NCI-H524 treated with DMSO at 0.1 percent for 48 hours (cell line): ENCODE data around the gene PRKCI.
"Not testable (repeated sequence)": the region's sequence is repeated elsewhere in the genome, so short reads cannot be mapped to it uniquely, and the experiment has no call there.

Experiments
- DNase-seq: peaks from one replicate; lab custom pipeline; 2025; lab: John Stamatoyannopoulos, UW

PRKCI gene

DNA sequence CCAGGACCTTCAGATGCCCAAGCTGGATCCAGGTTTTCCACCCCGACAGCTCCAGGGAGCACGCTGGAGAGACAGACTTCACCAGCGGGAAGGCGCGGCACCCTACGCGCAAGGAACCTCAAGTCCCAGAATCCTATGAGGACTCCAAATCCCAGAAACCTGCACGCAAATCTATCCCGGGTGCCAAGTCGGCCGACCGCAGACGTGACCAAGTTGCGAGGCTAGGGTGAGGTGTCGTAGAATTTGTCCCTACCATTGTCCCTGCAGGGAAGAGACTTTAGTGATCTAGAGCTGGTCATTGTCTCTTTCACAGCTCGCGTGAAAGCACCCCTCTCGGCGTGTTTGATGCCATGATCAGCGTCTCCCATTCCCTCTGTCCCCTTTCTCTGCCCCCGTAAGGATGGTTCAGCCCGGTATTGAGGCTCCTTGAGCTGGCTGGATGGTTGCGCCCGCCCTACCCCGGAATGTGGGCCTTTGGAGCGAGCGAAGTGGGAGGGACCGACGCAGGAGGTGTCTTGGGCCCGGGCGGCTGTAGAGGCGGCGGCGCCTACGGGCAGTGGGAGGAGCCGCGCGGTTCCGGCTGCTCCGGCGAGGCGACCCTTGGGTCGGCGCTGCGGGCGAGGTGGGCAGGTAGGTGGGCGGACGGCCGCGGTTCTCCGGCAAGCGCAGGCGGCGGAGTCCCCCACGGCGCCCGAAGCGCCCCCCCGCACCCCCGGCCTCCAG, at the start of gene PRKCI:
Gene PRKCI (plus strand): TSS at position 501 of the 723 bp plus-strand sequence. CDS start 246 bp downstream, outside the sequence.
- peak; percentile 89 for DNase-seq

DNA sequence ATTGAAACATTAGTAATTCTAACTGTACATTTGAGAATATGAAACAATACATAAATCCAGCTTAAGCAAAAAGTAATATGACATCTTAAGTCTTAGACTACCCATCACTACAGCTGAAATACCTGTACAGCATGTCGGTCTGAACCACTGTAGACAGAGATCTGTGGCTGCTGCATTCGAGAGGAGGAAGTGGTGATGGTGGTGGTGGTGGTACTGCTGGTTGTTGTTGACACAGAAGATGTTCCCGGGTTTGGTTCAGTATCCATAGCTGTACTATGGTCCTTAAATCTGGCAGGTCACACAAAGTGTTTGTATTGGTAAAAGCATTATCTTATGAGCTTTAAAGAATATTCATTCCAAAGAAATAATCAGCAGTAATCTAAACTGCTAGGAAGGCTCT, 43.6 kb upstream of the PRKCI start:
- DNase-seq = no peak

DNA sequence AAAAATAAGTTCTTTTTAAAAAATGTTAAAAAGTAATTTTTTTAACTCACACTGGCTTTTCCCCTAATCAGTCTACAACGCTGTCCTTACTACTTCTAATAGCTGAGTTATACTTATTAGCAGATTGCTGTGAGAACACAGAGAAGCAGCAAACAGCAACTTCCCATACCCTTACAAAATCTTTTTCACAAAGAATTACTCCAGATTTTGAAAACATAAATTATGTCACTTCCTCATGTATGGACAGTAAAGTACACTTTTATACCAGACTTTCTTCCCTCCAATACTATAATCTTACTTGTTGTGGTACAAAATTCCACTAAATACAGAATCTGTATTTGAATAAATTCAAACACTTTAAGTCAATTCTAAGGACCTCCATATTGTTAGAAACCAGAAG, 42.8 kb upstream of the PRKCI start:
- DNase-seq = no peak

DNA sequence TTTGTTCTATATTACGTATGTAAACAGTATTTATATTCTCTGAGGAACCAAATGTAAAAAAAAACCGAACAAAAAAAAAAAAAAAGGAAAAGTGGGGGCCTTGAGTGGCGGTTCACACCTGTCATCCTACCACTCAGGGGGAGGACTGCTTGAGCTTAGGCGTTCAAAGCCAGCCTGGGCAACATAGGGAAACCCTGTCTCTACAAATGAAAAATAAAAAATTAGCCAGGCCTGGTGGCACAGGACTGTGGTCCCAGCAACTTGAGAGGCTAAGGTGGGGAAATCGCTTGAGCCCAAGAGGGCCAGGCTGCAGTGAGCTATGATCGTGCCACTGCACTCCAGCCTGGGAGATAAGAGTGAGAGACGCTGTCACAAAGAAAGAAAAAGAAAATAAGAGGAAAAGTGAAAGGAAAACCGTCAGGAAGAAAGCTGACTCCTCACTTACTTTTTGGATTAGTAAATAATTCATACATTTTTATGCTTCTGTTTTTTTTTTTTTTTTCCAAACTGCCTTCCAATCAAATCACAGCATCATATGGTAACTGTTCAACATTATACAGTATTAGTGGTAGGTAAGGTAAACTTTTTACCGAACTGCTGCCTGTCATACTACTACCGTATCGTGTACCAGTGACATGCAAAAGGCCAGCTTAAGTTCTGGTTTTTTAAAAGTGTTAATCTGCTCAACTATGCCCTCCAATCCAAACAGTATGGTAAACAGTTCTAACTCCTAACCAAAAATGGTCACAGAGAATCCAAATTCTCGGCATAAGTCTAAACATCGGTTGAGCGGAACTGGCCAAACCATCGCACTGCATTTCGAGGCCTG, 41.9 kb upstream of the PRKCI start:
- no peak for DNase-seq

DNA sequence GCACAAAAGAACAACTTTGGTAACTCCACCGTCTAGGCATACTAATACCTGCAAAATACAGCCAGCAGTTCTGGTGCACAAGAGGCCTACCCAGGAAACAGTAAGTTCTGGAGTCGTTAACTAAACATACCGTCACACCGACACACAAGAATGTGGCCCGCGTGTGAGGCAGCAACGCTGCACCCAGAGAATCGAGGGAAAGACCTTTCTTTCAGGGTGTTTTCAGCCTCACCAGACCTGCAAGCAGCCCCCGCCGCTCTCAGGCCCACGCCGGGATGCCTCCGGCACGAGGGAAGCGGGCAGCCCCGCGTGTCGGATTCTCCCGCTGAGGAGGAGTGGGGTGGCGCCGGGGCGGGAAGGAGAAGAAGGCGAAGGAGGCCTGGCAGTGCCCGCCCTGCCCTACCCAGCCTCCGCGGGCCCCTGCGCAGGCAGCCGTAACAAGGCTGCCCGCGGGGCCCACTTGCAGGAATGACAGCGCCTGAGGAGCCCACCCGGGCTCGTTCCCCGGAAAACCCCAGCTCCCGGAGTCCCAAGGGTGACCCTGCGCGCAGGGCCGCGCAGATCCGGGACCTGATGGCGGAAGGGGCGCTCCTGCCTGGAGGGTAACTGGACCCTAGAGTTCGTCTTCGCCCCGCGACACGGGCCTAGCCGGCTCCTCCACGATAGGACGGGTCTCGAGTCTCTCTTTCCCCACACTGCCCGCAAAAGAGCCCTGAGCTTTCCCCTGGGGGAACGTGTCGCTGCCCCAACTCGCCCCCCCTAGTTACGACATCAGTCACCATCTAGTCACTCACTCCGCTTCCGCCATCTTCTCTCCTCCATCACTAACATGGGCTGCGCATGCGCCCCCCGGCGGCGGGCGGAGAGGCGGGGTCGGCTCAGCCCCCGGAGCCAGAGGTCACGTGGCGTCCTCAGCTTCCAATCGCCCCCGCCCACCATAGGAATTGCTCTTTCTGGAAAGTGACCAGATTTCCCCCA, 41.0 kb upstream of the PRKCI start, which contains the start of gene PHC3:
Gene PHC3 (minus strand): TSS at position 826 of the 978 bp plus-strand sequence. CDS start 18 bp downstream, at position 808.
- DNase-seq = peak; percentile 70

DNA sequence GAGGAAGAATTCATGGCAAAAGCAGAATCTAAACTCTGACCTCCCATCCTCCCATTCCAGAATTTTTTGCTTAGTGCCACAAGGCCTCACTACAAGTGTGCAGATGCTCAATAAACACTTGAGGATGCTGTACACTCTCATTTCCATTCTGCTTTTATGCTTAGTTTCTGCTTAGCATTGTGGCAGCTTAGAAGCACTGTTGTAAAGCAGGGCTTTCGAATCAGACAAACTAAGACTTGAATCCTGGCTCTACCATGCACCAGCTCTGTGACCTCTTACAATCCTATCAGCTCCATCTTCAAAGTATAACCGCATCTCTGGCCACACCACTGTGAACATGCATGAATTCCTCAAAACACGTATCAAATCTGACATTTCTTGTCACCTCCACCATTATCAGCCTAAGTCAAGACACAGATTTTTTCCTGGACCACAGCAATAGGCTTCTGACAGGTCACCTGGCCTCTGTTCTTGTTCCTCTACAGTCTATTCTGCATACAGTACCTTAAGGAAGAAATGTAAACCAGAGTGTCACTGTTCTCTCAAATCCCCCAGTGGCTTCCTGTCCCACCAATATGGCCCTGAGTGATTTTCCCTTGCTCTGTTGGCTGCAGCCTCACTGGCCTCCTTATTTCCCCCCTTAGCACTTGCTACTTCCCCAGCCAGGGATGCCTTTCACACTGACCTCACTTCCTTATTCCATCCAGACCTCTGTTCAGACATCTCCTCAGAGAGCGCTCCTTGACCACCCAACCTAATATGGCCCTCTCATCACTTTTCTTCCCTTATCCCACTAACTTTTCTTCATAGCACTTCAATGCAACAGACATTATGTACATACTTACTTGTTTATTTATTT, 32.6 kb upstream of the PRKCI start:
- no peak for DNase-seq

DNA sequence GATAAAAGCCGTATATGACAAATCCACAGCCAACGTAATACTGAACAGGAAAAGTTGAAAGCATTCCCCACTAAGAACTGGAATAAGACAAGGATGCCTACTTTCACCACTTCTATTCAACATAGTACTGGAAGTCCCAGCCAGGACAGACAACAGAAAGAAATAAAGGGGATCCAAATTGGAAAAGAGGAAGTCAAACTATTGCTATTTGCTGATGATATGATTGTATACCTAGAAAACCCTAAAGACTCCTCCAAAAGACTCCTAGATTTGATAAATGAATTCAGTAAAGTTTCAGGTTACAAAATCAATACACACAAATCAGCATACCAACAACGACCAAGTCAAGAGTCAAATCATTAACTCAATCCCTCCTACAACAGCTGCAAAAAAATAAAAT, 26.5 kb upstream of the PRKCI start:
- DNase-seq = not testable (repeated sequence)

DNA sequence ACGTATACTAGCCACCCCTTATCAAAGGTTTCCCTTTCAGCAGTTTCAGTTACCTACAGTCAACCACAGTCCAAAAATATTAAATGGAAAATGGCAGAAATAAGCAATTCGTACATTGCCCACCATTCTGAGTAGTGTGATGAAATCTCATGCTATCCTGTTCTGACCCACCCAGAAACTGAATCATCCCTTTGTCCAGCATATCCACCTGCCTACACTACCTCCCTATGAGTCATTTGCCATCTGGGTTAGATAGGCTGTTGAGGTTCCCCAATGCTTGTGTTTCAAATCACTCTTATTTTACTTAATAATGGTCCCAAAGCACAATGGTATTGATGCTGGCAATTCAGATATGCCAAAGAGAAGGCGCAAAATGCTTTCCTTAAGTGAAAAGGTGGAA, 25.4 kb upstream of the PRKCI start:
- no peak for DNase-seq

DNA sequence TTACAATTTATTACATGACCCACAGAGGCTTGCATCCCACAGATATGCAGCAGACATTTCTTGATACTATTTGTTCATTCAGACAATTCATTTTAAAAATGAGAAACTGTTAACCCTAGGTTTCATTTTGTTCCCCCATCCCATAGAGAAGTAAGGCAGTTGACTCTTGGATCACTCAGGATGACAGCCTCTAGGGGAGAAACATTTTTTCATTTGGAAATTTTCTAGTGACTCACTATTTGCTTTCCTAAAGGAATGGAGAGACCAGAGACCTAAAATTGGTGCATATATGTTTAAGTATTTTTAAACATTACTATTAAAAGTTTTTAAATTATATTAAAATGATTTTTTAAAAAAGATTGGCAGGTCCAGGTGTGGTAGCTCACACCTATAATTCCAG, 21.2 kb upstream of the PRKCI start:
- no peak for DNase-seq

DNA sequence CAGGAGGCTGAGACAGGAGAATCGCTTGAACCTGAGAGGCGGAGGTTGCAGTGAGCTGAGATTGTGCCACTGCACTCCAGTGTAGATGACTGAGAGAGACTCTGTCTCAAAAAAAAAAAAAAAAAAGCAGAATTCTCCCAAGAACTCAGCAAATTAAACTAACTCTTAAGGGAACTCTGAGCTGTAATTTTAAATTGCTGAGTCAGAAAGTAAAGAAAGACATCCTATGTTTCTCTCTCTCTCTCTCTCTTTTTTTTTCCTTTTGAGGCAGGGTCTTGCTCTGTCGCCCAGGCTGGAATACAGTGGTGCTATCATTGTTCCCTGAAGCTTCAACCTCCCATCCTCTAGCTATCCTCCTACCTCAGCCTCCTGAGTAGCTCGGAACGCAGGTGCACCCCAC, 20.7 kb upstream of the PRKCI start:
- no peak for DNase-seq

DNA sequence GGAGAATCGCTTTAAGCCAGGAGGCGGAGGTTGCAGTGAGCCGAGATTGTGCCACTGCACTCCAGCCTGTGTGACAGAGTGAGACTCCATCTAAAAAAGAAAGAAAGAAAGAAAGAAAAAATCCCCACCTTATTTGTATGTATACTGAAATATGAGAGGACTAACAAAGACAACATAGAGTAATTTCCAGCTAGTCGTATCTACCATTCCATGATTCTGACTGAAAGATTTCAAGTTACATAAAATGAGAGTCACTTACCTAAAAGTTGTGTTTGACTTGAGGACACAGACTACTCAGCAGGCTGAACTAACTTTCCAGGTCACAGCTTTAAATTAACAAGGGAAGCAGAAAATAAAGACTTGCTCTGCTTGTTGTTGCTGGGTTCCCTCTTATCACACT, 18.8 kb upstream of the PRKCI start:
- DNase-seq = no peak

DNA sequence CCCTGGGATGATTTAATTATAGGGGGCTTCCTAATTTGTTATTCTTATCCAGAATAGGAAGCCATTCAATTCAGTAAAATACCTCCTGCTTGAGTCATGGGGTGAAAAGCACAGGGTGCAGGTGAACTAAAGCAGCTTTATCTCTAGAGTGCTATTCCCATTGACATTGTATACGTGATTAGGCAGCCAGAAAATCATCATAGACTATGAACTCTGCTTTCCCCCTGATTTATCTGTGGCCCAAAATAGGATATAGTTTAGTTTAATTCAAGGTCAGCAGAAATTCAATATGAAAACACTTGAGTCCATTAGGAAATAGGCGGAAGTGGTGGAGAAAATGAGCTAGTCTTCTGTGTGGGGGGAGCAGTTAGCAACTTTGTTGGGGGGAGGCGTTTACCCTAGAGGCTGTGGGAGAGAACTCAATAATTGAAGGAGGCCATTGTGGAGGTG, 18.2 kb upstream of the PRKCI start:
- DNase-seq = no peak

DNA sequence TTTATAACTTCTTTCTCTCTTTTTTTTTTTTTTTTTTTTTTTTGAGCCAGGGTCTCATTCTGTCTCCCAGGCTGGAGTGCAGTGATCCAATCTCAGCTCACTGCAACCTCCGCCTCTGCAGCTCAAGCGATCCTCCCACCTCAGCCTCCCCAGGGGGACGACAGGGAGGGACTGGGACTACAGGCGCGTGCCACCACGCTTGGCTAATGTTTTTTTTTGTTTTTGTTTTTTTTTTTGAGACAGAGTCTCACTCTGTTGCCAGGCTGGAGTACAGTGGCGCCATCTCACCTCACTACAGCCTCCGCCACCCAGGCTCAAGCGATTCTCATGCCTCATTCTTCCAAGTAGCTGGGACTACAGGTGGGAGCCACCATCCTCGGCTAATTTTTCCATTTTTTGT, 17.7 kb upstream of the PRKCI start:
- no peak for DNase-seq

DNA sequence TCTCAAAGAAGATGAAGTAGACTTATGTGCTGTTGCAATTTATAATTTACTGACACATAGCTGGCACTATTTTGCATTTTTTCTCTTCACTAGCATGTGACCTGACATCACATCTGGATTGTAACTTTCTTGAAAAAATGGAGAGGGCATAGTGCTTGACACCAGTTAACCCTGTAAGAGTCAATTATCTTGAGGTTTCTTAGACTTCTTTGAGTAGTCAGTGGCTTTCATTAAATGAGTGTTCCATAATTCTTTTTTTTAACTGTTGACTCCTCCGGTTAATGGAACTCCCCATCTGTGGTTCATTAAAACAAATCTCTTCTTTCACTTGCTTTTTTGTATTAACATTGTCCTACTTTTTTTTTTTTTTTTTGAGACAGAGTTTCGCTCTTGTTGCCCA, 16.9 kb upstream of the PRKCI start:
- no peak for DNase-seq

DNA sequence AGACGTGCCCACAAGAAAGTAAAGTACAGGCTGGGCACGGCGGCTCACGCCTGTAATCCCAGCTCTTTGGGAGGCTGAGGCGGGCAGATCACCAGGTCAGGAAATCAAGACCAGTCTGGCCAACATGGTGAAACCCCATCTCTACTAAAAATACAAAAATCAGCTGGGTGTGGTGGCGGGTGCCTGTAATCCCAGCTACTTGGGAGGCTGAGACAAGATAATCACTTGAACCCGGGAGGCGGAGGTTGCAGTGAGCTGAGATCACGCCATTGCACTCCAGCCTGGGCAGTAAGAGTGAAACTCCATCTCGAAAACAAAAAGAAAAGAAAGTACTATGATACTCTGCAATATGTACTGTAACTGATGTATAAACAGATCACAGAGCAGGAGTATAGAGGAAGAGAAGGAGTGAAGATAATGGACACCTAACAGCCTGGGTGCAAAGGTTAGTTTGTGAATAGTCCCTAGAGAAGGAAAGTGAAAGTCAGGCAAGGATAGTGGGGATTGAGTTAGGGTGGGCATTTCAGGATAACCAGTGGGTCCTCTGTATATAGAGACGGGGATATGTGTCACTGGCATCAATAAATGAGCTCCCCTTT, 16.0 kb upstream of the PRKCI start:
- not testable (repeated sequence) for DNase-seq

DNA sequence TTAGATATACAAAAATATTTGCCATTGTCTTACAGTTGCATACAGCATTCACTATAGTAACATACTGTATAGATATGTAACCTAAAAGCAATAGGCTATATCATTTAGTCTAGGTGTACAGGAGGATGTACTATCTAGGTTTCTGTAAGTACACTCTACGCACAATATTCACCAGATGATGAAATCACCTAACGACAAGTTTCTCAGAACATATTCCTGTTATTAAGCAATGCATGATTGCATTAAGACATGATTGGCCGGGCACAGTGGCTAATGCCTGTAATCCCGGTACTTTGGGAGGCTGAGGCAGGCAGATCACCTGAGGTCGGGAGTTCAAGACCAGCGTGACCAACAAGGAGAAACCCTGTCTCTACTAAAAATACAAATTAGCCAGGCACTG, 14.5 kb upstream of the PRKCI start:
- no peak for DNase-seq

DNA sequence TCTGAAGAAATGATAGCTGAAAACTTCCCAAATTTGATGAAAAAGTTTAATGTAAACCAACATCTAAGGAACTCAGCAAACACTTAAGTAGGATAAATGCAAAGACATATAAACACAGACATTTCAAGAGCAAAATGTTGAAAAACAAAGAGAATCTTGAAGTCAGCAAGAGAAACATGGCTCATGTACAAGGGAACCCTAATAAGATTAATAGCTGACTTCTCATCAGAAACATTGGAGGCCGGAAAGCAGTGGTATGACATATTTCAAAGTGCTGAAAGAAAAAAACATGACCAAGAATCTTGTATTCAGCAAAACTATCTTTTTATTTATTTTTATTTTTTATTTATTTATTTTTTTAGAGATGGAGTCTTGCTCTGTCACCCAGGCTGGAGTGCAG, 10.6 kb upstream of the PRKCI start:
- DNase-seq = no peak

DNA sequence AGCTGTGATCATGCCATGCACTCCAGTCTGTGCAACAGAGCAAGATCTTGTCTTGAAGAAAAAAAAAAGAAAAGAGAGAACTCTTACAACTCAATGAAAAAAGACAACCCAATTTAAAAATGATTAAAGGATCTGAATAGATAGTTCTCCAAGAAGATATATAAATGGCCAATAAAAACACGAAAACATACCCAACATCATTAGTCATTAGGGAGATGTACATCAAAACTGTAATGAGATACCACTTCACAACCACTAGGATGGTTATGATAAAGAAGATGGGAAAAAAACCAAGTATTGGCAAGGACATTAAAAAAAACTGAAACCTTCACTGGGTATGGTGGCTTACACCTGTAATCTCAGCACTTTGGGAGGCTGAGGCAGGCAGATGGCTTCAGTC, 2.4 kb upstream of the PRKCI start:
- DNase-seq = no peak

DNA sequence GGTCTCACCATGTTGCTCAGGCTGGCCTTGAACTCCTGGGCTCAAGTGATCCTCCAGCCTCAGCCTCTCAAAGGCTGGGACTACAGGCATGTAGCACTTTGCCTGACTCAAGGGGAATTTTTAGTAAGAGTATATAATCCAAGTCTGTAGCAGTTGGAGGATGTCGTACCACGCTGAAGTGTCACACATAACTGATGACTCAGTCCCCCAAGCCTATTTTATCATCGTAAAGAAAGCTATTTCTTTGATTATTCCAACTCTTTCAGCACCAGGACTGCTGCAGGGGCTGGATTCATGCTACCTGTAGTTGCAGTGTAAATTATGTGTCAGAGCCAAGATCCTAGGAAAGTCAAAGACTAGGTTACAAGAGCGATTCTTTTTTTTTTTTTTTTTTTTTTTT, 1.4 kb upstream of the PRKCI start:
- no peak for DNase-seq

DNA sequence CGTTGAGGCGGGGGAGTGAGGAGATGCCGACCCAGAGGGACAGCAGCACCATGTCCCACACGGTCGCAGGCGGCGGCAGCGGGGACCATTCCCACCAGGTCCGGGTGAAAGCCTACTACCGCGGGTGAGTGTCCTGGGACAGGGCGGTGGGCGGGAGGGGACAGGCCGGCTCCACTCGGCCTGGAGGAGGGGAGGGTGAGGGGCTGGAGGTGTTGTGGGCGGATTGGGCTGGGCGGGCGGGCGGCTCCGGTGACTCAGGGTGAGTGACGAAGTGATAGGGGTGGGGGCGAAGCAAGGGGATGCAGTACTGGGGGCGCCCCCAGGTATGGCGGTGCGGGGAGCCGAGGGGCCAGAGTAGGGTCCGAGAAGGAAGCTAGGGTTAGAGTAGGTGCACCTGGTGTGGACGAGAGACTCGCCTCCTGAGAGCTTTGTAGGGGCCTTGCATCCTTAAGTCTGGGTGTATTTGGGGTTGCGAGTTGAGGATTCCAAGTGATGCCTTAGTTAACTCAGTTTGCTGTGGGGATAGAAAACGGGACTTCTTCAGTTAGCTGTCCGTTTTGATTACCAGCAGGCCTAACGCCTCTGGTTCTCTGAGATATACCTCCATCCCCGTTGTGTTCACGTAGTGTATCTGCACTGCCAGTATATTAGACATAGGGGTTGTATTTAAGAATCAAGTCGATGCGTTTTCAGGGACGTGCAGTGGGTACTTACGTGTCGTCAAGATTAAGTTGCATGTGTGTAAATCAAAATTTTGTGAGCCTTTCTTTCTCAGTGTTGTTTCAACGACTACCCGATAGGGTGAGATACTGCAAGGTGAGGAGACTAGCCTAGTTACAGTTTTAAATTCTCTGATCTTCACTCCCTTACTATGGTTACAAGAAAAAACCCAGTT, 670 bp downstream of the PRKCI start:
- no peak for DNase-seq
